ENCODE results near the gene AZIN2. TPM values are rescaled to one million over a fixed set of nuclear protein-coding genes. Genes with fewer than 3 reads are reported as not detected.
"Not testable (repeated sequence)": the region's sequence is repeated elsewhere in the genome, so short reads cannot be mapped to it uniquely, and the experiment has no call there.

The AZIN2 gene
- total RNA-seq, 5 donors from 2014 or later (not counting 1 experiment from before 2014, with no cell fraction given): 5.6 to 10.7 (median 9.7) TPM

DNA sequence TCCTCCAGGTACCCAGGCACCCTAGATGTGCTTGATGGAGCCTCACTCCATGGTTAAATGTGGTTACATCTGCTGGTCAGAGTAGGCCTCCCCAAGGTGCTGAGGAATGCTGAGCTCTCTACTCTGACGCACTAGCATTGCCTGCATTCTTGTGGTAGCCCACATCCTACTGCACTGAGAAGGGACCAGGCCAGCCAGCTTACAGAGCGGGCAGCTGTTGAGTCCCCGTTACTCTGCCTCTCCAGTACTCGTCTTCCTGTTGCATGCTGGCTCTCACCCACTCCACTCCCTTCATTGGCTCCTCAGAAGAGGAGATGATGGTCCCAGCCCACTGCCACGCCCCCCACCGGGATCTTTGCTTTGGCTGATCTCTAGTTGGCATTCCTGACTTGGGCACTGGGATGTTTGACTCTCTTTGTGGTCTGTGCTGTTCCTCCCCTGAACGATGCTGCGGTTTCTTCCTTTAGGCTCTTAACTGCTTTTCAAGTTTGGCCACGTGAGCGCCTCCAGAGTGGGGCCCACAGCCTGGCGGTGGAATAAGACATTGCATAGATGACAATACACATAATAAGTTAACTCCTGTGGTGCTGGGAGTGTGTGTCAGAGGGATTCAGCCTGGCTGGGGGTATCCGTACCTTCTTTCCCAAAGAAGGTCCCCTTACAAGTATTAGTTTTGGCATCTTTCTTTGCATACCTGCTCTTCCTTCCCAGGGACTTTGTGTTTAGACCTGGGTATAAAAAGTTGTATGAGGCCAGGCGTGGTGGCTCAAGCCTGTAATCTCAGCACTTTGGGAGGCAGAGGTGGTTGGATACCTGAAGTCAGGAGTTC, 18.6 kb downstream of the AZIN2 start:
- Histone ChIP-seq H3K27me3 (replicated peaks in 1 of 2; ENCODE audit: control insufficient read depth in 2 of 2, extremely low read depth in 1 of 2, insufficient read depth in 2 of 2, low read length in 1 of 2) (no peaks in the 10 kb centered on the region), H3K9me3 (no peaks in the 10 kb centered on the region), H3K4me3 (ENCODE audit: control insufficient read depth in 1 of 2, extremely low read depth in 1 of 2, low read length in 1 of 2) (peak overlapping the region; percentile 5 to 29), H3K27ac (ENCODE audit: low read length) (peak overlapping the region; percentile 65), H3K4me1 (ENCODE audit: control insufficient read depth in 1 of 2, extremely low read depth in 1 of 2, insufficient read depth in 2 of 2, low read length in 2 of 2) (peaks cover 28 to 43% of the 10 kb centered on the region in 2 experiments), H3K36me3 (ENCODE audit: control insufficient read depth in 2 of 2, extremely low read depth in 1 of 2, insufficient read depth in 1 of 2, low read length in 1 of 2) (peaks cover 0 to 5% of the 10 kb centered on the region in 2 donors)
- peaks cover 49 to 70% (median 57%) of the 10 kb centered on the region in 3 donors for H3K4me1 Mint-ChIP-seq
- DNase-seq (peak; percentile 51 to 86 (median 68)), ATAC-seq (replicated peaks in 1 of 4) (peak; percentile 92 to 97 (median 94))
- ChIA-PET POLR2A (interaction anchor here in 1 of 2 donors (1.4 kb wide), 1 partner anchor 28 kb away, joined by 11 read pairs; no protein-coding TSS in a partner anchor), CTCF (interaction anchor here in 1 of 2 donors (0.6 to 2.3 kb wide), 4 partner anchors 18 to 145 kb away, joined by 3 to 26 read pairs (median 4); partner anchors contain the start of gene AZIN2)
- no peaks in the 10 kb centered on the region for H3K27me3 Mint-ChIP-seq
- WGBS (ENCODE audit: insufficient coverage): 12% methylated on average over 5 of the region's 13 CpGs
- peak overlapping the region; percentile 49 to 79 (median 53) for H3K4me3 Mint-ChIP-seq
- peak overlapping the region; percentile 92 to 98 for H3K27ac Mint-ChIP-seq
- peaks cover 14% of the 10 kb centered on the region for H3K36me3 Mint-ChIP-seq
- no peaks in the 10 kb centered on the region for H3K9me3 Mint-ChIP-seq

DNA sequence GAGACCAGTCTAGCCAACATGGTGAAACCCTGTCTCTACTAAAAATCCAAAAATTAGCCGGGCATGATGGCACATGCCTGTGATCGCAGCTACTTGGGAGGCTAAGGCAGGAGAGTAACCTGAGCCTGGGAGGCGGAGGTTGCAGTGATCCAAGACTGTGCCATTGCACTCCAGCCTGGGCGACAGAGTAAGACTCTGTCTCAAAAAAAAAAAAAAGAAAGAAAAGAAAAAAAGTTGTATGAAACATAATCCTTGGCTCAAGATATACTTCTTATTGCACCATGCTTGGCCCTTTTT, 19.1 kb downstream of the AZIN2 start:
- Mint-ChIP-seq H3K4me1 (peaks cover 46 to 66% (median 52%) of the 10 kb centered on the region in 3 donors), H3K36me3 (peaks cover 14% of the 10 kb centered on the region), H3K4me3 (peak overlapping the region in 1 of 3 donors; percentile 79), H3K27ac (peak overlapping the region; percentile 92 to 98)
- ChIA-PET POLR2A (interaction anchor here in 1 of 2 donors (1.4 kb wide), 1 partner anchor 27 kb away, joined by 11 read pairs; no protein-coding TSS in a partner anchor), CTCF (interaction anchor here in 1 of 2 donors (0.8 kb wide), 2 partner anchors 25 to 27 kb away, joined by 3 read pairs; no protein-coding TSS in a partner anchor)
- DNase-seq; ATAC-seq (replicated peaks in 1 of 4); H3K27me3 Mint-ChIP-seq; H3K9me3 Mint-ChIP-seq; H3K9me3 ChIP-seq; H3K36me3 ChIP-seq (ENCODE audit: control insufficient read depth in 2 of 2, extremely low read depth in 1 of 2, insufficient read depth in 1 of 2, low read length in 1 of 2); H3K27me3 ChIP-seq (replicated peaks in 1 of 2; ENCODE audit: control insufficient read depth in 2 of 2, extremely low read depth in 1 of 2, insufficient read depth in 2 of 2, low read length in 1 of 2): not testable (repeated sequence)
- 100% methylated on average over 1 of the region's 4 CpGs for WGBS (ENCODE audit: insufficient coverage)
- Histone ChIP-seq H3K4me3 (ENCODE audit: control insufficient read depth in 1 of 2, extremely low read depth in 1 of 2, low read length in 1 of 2) (peak overlapping the region in 1 of 2 donors; percentile 5), H3K27ac (ENCODE audit: low read length) (peak overlapping the region; percentile 65), H3K4me1 (ENCODE audit: control insufficient read depth in 1 of 2, extremely low read depth in 1 of 2, insufficient read depth in 2 of 2, low read length in 2 of 2) (peaks cover 28 to 43% of the 10 kb centered on the region in 2 experiments)

DNA sequence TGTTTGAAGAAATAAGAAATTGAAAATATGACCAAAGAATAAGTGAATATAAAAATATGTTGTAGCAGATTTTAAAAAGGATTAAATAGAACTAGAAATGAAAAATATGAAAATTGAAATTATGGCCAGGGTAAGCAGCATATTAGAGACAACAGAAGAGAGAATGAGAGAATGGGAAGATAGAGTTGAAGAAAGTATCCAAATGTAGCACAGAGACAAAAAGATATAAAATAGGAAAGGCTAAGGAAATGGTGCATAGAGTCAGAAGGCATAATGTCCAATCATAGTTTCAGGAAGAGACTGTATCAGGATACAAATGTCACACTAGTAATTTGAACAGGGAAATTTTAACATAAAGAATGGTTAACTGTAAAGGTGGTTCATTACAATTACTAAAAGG, 29.5 kb downstream of the AZIN2 start:
- H3K4me1 Mint-ChIP-seq: no peaks in the 10 kb centered on the region
- H3K27ac Mint-ChIP-seq: no peak overlapping the region
- H3K4me3 ChIP-seq (ENCODE audit: control insufficient read depth in 1 of 2, extremely low read depth in 1 of 2, low read length in 1 of 2): no peak overlapping the region

DNA sequence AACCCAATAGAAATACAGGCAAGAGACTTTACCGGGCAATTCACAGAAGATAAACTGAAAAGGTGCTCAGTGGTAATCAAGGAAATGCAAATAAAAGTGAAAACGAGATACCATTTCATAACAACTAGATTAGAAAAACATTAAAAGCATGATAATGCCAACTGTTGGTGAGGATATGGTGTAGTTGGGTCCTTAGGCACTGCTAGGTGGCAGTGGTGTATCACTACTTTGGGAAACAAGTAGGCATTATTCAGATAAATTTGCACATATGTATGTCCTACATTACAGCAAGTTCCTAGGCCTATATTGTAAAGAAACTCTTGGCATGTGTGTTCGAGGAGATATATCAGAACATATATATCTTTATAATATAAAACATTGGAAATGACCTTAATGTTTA, 31.0 kb downstream of the AZIN2 start:
- peaks cover 0 to 10% (median 0%) of the 10 kb centered on the region in 3 donors for H3K9me3 Mint-ChIP-seq
- Histone ChIP-seq H3K9me3 (no peaks in the 10 kb centered on the region), H3K27me3 (replicated peaks in 1 of 2; ENCODE audit: control insufficient read depth in 2 of 2, extremely low read depth in 1 of 2, insufficient read depth in 2 of 2, low read length in 1 of 2) (no peaks in the 10 kb centered on the region), H3K4me1 (ENCODE audit: control insufficient read depth in 1 of 2, extremely low read depth in 1 of 2, insufficient read depth in 2 of 2, low read length in 2 of 2) (no peaks in the 10 kb centered on the region), H3K36me3 (ENCODE audit: control insufficient read depth in 2 of 2, extremely low read depth in 1 of 2, insufficient read depth in 1 of 2, low read length in 1 of 2) (no peaks in the 10 kb centered on the region), H3K4me3 (ENCODE audit: control insufficient read depth in 1 of 2, extremely low read depth in 1 of 2, low read length in 1 of 2) (no peak overlapping the region), H3K27ac (ENCODE audit: low read length) (no peak overlapping the region)
- peak in 1 of 4 experiments; percentile 63 for ATAC-seq (replicated peaks in 1 of 4)
- no peak overlapping the region for H3K27ac Mint-ChIP-seq
- ChIA-PET POLR2A (no interaction called here), CTCF (no interaction called here)
- WGBS (ENCODE audit: insufficient coverage): no CpG with 5 or more reads among the region's 3 CpGs
- no peaks in the 10 kb centered on the region for H3K4me1 Mint-ChIP-seq
- H3K36me3 Mint-ChIP-seq: peaks cover 11% of the 10 kb centered on the region
- peak in 1 of 35 experiments; percentile 47 for DNase-seq
- no peaks in the 10 kb centered on the region for H3K27me3 Mint-ChIP-seq
- H3K4me3 Mint-ChIP-seq: no peak overlapping the region

More for the DNA sequence above, 29.5 kb downstream of the AZIN2 start:
- Mint-ChIP-seq H3K27me3 (no peaks in the 10 kb centered on the region), H3K36me3 (peaks cover 15% of the 10 kb centered on the region), H3K9me3 (peaks cover 0 to 10% (median 0%) of the 10 kb centered on the region in 3 donors), H3K4me3 (no peak overlapping the region)
- Histone ChIP-seq H3K9me3 (no peaks in the 10 kb centered on the region), H3K36me3 (ENCODE audit: control insufficient read depth in 2 of 2, extremely low read depth in 1 of 2, insufficient read depth in 1 of 2, low read length in 1 of 2) (no peaks in the 10 kb centered on the region), H3K27me3 (replicated peaks in 1 of 2; ENCODE audit: control insufficient read depth in 2 of 2, extremely low read depth in 1 of 2, insufficient read depth in 2 of 2, low read length in 1 of 2) (no peaks in the 10 kb centered on the region), H3K27ac (ENCODE audit: low read length) (no peak overlapping the region), H3K4me1 (ENCODE audit: control insufficient read depth in 1 of 2, extremely low read depth in 1 of 2, insufficient read depth in 2 of 2, low read length in 2 of 2) (no peaks in the 10 kb centered on the region)
- ChIA-PET CTCF (no interaction called here), POLR2A (no interaction called here)
- ATAC-seq (replicated peaks in 1 of 4) (no peak), DNase-seq (no peak)

DNA sequence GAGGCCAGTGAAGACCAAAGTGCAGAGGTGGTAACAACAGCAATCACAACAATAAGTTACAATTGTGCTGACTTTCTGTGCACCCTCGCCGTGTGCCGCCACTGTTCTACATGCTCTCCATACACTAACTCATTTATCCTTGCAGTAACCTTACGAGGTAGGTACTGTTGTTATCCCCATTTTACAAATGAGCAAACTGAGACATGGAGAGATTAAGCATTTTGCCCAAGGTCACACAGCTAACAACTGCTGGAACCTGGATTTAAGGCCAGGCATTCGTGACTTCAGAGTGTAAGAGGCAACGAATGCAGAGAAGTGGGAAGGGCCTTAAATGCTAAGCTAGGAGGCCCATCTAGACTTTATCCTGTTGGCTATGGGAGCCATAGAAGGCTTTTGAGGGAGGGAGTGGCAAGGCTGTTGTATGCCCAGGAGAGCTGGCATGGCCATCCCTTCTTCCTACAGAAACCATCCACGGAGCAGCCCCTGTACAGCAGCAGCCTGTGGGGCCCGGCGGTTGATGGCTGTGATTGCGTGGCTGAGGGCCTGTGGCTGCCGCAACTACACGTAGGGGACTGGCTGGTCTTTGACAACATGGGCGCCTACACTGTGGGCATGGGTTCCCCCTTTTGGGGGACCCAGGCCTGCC, 36.6 kb downstream of the AZIN2 start:
- no peak overlapping the region for H3K27ac ChIP-seq (ENCODE audit: low read length)
- no peak overlapping the region for H3K27ac Mint-ChIP-seq
- H3K9me3 ChIP-seq: no peaks in the 10 kb centered on the region
- no peaks in the 10 kb centered on the region for H3K27me3 ChIP-seq (replicated peaks in 1 of 2; ENCODE audit: control insufficient read depth in 2 of 2, extremely low read depth in 1 of 2, insufficient read depth in 2 of 2, low read length in 1 of 2)
- ATAC-seq (replicated peaks in 1 of 4) (no peak), DNase-seq (no peak)
- ChIA-PET POLR2A (interaction anchor here in 1 of 2 donors (0.5 kb wide), 1 partner anchor 438 kb away, joined by 3 read pairs; no protein-coding TSS in a partner anchor), CTCF (no interaction called here)
- no peak overlapping the region for H3K4me3 ChIP-seq (ENCODE audit: control insufficient read depth in 1 of 2, extremely low read depth in 1 of 2, low read length in 1 of 2)
- WGBS (ENCODE audit: insufficient coverage): 91% methylated on average over 11 of the region's 13 CpGs
- no peak overlapping the region for H3K4me3 Mint-ChIP-seq
- no peaks in the 10 kb centered on the region for H3K9me3 Mint-ChIP-seq
- no peaks in the 10 kb centered on the region for H3K36me3 ChIP-seq (ENCODE audit: control insufficient read depth in 2 of 2, extremely low read depth in 1 of 2, insufficient read depth in 1 of 2, low read length in 1 of 2)
- no peaks in the 10 kb centered on the region for H3K4me1 Mint-ChIP-seq
- H3K36me3 Mint-ChIP-seq: peaks cover 11% of the 10 kb centered on the region
- no peaks in the 10 kb centered on the region for H3K27me3 Mint-ChIP-seq
- H3K4me1 ChIP-seq (ENCODE audit: control insufficient read depth in 1 of 2, extremely low read depth in 1 of 2, insufficient read depth in 2 of 2, low read length in 2 of 2): no peaks in the 10 kb centered on the region

DNA sequence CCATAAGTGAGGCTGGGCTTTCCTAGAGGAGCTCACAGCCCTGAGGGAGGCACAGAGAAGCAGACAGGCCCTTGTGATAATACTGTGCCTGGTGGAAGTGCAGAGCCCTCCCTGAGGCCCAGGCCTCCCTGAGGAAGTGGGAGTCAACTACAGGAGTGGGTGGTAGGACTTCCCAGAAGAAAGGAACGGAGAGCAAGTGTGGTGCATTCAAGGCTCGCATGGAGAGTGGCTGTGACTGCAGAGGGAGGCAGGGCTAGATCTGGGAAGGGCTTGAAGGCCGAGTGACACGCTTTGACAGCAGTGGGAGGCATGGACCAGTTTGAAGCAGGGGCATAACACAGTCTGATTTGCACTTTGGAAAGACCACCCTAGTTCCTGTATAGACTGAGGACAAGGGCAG, 37.3 kb downstream of the AZIN2 start:
- peaks cover 11% of the 10 kb centered on the region for H3K36me3 Mint-ChIP-seq
- no peaks in the 10 kb centered on the region for H3K27me3 Mint-ChIP-seq
- no peaks in the 10 kb centered on the region for H3K9me3 Mint-ChIP-seq
- ChIA-PET POLR2A (interaction anchor here in 1 of 2 donors (0.5 kb wide), 1 partner anchor 438 kb away, joined by 3 read pairs; no protein-coding TSS in a partner anchor), CTCF (no interaction called here)
- H3K4me3 Mint-ChIP-seq: no peak overlapping the region
- ATAC-seq (replicated peaks in 1 of 4) (no peak), DNase-seq (no peak)
- H3K4me1 ChIP-seq (ENCODE audit: control insufficient read depth in 1 of 2, extremely low read depth in 1 of 2, insufficient read depth in 2 of 2, low read length in 2 of 2): no peaks in the 10 kb centered on the region
- 88% methylated on average over 4 of the region's 4 CpGs for WGBS (ENCODE audit: insufficient coverage)
- H3K4me3 ChIP-seq (ENCODE audit: control insufficient read depth in 1 of 2, extremely low read depth in 1 of 2, low read length in 1 of 2): no peak overlapping the region
- H3K27ac ChIP-seq (ENCODE audit: low read length): no peak overlapping the region
- H3K36me3 ChIP-seq (ENCODE audit: control insufficient read depth in 2 of 2, extremely low read depth in 1 of 2, insufficient read depth in 1 of 2, low read length in 1 of 2): no peaks in the 10 kb centered on the region
- H3K4me1 Mint-ChIP-seq: no peaks in the 10 kb centered on the region
- H3K27me3 ChIP-seq (replicated peaks in 1 of 2; ENCODE audit: control insufficient read depth in 2 of 2, extremely low read depth in 1 of 2, insufficient read depth in 2 of 2, low read length in 1 of 2): no peaks in the 10 kb centered on the region
- H3K9me3 ChIP-seq: no peaks in the 10 kb centered on the region
- no peak overlapping the region for H3K27ac Mint-ChIP-seq

Data from T-cell (primary cell).